Measurements from ENCODE around the gene CROCC2. TPM values are rescaled to one million over a fixed set of nuclear protein-coding genes. Genes with fewer than 3 reads are reported as not detected.

CROCC2 gene
- polyA plus RNA-seq, 1 donor, result 0.10 TPM

GRCh38 chr2:240891492-240892340, 14.4 kb upstream of the CROCC2 start:
- DNase-seq, result no peak

- DNase-seq, result no peak
These were observed 13.8 kb upstream of the CROCC2 start for GRCh38 chr2:240892356-240892755.

GRCh38 chr2:240892925-240893324, 13.2 kb upstream of the CROCC2 start:
- no peak for DNase-seq

GRCh38 chr2:240893363-240893844, 12.7 kb upstream of the CROCC2 start:
- DNase-seq, result no peak

- no peak for DNase-seq
These were observed 12.1 kb upstream of the CROCC2 start for GRCh38 chr2:240894006-240894405.

GRCh38 chr2:240894836-240895558, 11.1 kb upstream of the CROCC2 start:
- DNase-seq, result no peak

- DNase-seq, result no peak
These were observed 10.3 kb upstream of the CROCC2 start, which contains the start of gene MAB21L4 for GRCh38 chr2:240895656-240896388. MAB21L4 (minus strand) TSS chr2:240896156; CDS start chr2:240895997, 159 bp downstream.

GRCh38 chr2:240896394-240896793, 9.7 kb upstream of the CROCC2 start:
- DNase-seq, result no peak

GRCh38 chr2:240896871-240897692, 9.1 kb upstream of the CROCC2 start:
- no peak for DNase-seq

- no peak for DNase-seq
These were observed 7.9 kb upstream of the CROCC2 start for GRCh38 chr2:240898108-240898730.

GRCh38 chr2:240898731-240899467, 7.2 kb upstream of the CROCC2 start:
- DNase-seq, result no peak

GRCh38 chr2:240899468-240899865, 6.7 kb upstream of the CROCC2 start:
- DNase-seq, result no peak

GRCh38 chr2:240900141-240900860, 5.8 kb upstream of the CROCC2 start:
- DNase-seq, result no peak

GRCh38 chr2:240901986-240902614, 4.0 kb upstream of the CROCC2 start:
- no peak for DNase-seq

- no peak for DNase-seq
These were observed 3.5 kb upstream of the CROCC2 start for GRCh38 chr2:240902615-240903041.

GRCh38 chr2:240903191-240904060, 2.7 kb upstream of the CROCC2 start:
- DNase-seq, result no peak

- DNase-seq, result no peak
These were observed 1.6 kb upstream of the CROCC2 start for GRCh38 chr2:240904216-240905175.

All from left kidney (tissue), 2 donors.